Osteocyte (in vitro differentiated cells): Measurements from ENCODE around the gene DDN. TPM values are rescaled to one million over a fixed set of nuclear protein-coding genes. Genes with fewer than 3 reads are reported as not detected.
A peak's percentile ranks its signal among the peaks of the same experiment; 100 is the strongest.

ENCODE experiments used
- DNase-seq: peaks from one replicate; pipeline ENCODE4 v3.0.0; 2021; ENCODE audit warnings: mixed read lengths; ENCODE audit not compliant: unreplicated experiment; ENCODE audit errors: extremely low spot score
- H3K27ac Mint-ChIP-seq: one replicate; pipeline ENCODE4 v1.8.0; 2021; ENCODE audit warnings: mild to moderate bottlenecking, mixed read lengths; ENCODE audit not compliant: unreplicated experiment
- H3K27me3 Mint-ChIP-seq: one replicate; pipeline ENCODE4 v1.8.0; 2021; ENCODE audit warnings: mixed read lengths; ENCODE audit not compliant: unreplicated experiment
- H3K36me3 Mint-ChIP-seq: one replicate; pipeline ENCODE4 v1.8.0; 2021; ENCODE audit warnings: mixed read lengths; ENCODE audit not compliant: unreplicated experiment
- H3K4me1 Mint-ChIP-seq: one replicate; pipeline ENCODE4 v1.8.0; 2021; ENCODE audit warnings: mixed read lengths; ENCODE audit not compliant: unreplicated experiment
- H3K4me3 Mint-ChIP-seq: one replicate; pipeline ENCODE4 v1.8.0; 2021; ENCODE audit warnings: mild to moderate bottlenecking, moderate library complexity, mixed read lengths; ENCODE audit not compliant: unreplicated experiment
- H3K9me3 Mint-ChIP-seq: one replicate; pipeline ENCODE4 v1.8.0; 2021; ENCODE audit warnings: mixed read lengths; ENCODE audit not compliant: unreplicated experiment
- CTCF ChIP-seq: fragments of 200-600 bp; sonication (generic); IDR thresholded peaks from 2 replicates; pipeline ENCODE4 v1.5.0; 2021; ENCODE audit warnings: antibody characterized with exemption, mild to moderate bottlenecking, moderate library complexity
- total RNA-seq: library from RNA; stranded (reverse); gene quantifications from 2 replicates; pipeline ENCODE4 v1.2.1, GENCODE V29; 2021

Gene DDN
- total RNA-seq, 1 donor from 2014 or later, result 0.08 TPM

DNA sequence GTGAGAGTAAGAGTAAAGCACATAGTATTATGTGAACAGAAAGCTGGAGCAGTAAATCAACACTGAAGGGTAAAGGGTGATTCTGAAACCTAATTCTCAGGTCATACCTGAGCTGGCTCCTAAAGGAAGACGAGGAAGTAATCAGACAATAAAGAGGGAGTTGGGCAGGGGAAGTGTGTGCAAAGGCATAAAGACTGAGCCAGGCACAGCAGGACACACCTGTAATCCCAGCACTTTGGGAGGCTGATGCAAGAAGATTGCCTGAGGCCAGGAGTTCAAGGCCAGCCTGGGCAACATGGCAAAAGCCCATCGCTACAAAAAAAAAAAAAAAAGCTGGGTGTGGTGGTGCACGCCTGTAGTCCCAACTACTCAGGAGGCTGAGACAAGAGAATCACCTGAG, 51.4 kb downstream of the DDN start:
- no peak for TF ChIP-seq CTCF
- peaks cover 6% of the 10 kb centered on the region for H3K36me3 Mint-ChIP-seq
- no peak for DNase-seq
- H3K9me3 Mint-ChIP-seq, result no peaks in the 10 kb centered on the region
- H3K27me3 Mint-ChIP-seq, result no peaks in the 10 kb centered on the region
- no peak overlapping the region for H3K4me3 Mint-ChIP-seq
- no peak overlapping the region for H3K27ac Mint-ChIP-seq
- peaks cover 18% of the 10 kb centered on the region for H3K4me1 Mint-ChIP-seq

DNA sequence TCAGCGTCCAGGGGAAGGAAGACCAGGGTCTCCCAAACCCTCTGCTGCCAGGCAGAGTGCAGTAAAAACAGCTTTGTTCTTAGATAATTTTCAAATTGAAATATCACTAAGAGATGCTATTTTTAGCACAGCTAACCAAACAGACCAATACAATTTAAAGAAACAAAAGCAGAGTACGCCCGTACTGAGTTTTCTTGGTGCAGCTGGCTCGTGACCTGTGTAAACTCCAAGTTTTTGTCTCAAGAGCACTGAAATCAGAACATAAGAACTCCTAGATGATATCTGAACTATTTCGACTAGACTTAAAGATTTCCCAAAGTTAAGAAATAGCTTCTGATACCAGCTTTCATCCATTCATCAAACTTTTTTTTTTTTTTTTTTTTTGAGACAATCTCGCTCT, 52.2 kb downstream of the DDN start:
- Mint-ChIP-seq H3K27ac (peak overlapping the region; percentile 50), H3K4me1 (peaks cover 18% of the 10 kb centered on the region), H3K9me3 (no peaks in the 10 kb centered on the region), H3K36me3 (peaks cover 6% of the 10 kb centered on the region), H3K4me3 (no peak overlapping the region), H3K27me3 (no peaks in the 10 kb centered on the region)
- no peak for TF ChIP-seq CTCF
- DNase-seq, result no peak

DNA sequence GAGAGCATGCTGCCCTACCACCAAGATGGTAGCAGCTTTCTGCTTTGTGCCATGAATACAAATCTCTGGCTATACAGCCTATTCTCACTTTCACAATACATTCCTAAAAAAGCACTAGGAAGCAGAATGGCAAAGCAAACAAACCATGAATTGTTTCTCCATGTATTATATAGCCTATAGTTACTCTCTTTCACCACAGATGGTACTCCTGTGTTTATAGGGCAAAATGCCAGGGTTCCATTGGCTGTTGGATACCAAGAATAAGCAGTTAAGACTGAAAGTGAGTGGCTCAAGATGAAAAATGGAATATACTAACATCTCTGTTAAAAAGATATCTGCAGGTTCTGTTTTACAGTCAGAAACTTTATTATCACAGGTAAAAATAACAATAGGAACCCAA, 53.0 kb downstream of the DDN start:
- H3K9me3 Mint-ChIP-seq, result no peaks in the 10 kb centered on the region
- TF ChIP-seq CTCF, result no peak
- H3K27ac Mint-ChIP-seq, result no peak overlapping the region
- DNase-seq, result no peak
- H3K27me3 Mint-ChIP-seq, result no peaks in the 10 kb centered on the region
- peaks cover 18% of the 10 kb centered on the region for H3K4me1 Mint-ChIP-seq
- H3K36me3 Mint-ChIP-seq, result peaks cover 6% of the 10 kb centered on the region
- no peak overlapping the region for H3K4me3 Mint-ChIP-seq

Other genes with a start within 250 kb of the DDN start
- 71.7 and 71.9 TPM in 2 replicates for gene ADCY6, start 210.3 kb downstream of the DDN start, total RNA-seq
- gene CACNB3, start 180.9 kb downstream of the DDN start, total RNA-seq, result 66.5 and 83.3 TPM in 2 replicates
- gene DDX23, start 147.2 kb downstream of the DDN start, total RNA-seq, result 67.3 and 72.2 TPM in 2 replicates
- 0.89 and 1.0 TPM in 2 replicates for gene RND1, start 133.5 kb downstream of the DDN start, total RNA-seq
- 16.2 and 16.4 TPM in 2 replicates for gene FKBP11, start 73.9 kb downstream of the DDN start, total RNA-seq
- 138 and 144 TPM in 2 replicates for gene ARF3, start 41.9 kb downstream of the DDN start, total RNA-seq
- not detected in 2 replicates for gene WNT10B, start 27.6 kb downstream of the DDN start, total RNA-seq
- gene WNT1, start 21.1 kb downstream of the DDN start, total RNA-seq, result not detected in 2 replicates
- 75.6 and 80.6 TPM in 2 replicates for gene PRKAG1, start 19.4 kb upstream of the DDN start, total RNA-seq
- 91.2 and 97.5 TPM in 2 replicates for gene KMT2D, start 61.4 kb upstream of the DDN start, total RNA-seq
- gene RHEBL1, start 70.6 kb upstream of the DDN start, total RNA-seq, result 0.86 and 1.2 TPM in 2 replicates
- 0.13 TPM in 1 of 2 replicates, not detected in the other for gene DHH, start 95.4 kb upstream of the DDN start, total RNA-seq
- 85.2 and 86.1 TPM in 2 replicates for gene LMBR1L, start 111.5 kb upstream of the DDN start, total RNA-seq
- gene TUBA1B, start 132.0 kb upstream of the DDN start, total RNA-seq, result 497 and 503 TPM in 2 replicates
- 466 and 471 TPM in 2 replicates for gene TUBA1A, start 189.7 kb upstream of the DDN start, total RNA-seq